Left lobe of liver (tissue), 2 donors: ENCODE measurements around the gene NRROS. TPM values are rescaled to one million over a fixed set of nuclear protein-coding genes. Genes with fewer than 3 reads are reported as not detected.
"Not testable (repeated sequence)": the region's sequence is repeated elsewhere in the genome, so short reads cannot be mapped to it uniquely, and the experiment has no call there.

Source experiments
- ATAC-seq: fragments of 200-7000 bp; cut with Tn5 transposase; one replicate; pipeline ENCODE4 v1.9.1; 2020; ENCODE audit warnings: mild to moderate bottlenecking, moderate library complexity
- DNase-seq: peaks from one replicate; pipeline ENCODE4 v3.0.0-alpha.2; 2020; ENCODE audit warnings: low spot score
- total RNA-seq: library from RNA; stranded (reverse); gene quantifications from one replicate; pipeline ENCODE4 v1.2.1, GENCODE V29; 2021
- donor health status: DM: no; HTN: no; CAD: no; lungs with moderate emphysema.
- donor health status: DM: no; HTN: yes; CAD: no.

The NRROS gene
- 1.7 TPM for total RNA-seq

GRCh38 chr3:196639483-196640296, at the start of gene NRROS:
Gene NRROS (plus strand): TSS chr3:196639694. CDS start chr3:196654540, 14,846 bp downstream.
- DNase-seq = peak; percentile 62
- peak; percentile 82 for ATAC-seq

- DNase-seq = no peak
- ATAC-seq = no peak
Measured at GRCh38 chr3:196590279-196590678, 49.2 kb upstream of the NRROS start.

- DNase-seq (no peak), ATAC-seq (no peak)
Measured at GRCh38 chr3:196596355-196596754, 43.1 kb upstream of the NRROS start.

- not testable (repeated sequence) for ATAC-seq, DNase-seq
Measured at GRCh38 chr3:196597971-196598733, 41.3 kb upstream of the NRROS start.

GRCh38 chr3:196599734-196600128, 39.8 kb upstream of the NRROS start:
- DNase-seq (no peak), ATAC-seq (no peak)

- no peak for ATAC-seq
- no peak for DNase-seq
Measured at GRCh38 chr3:196600359-196600758, 39.1 kb upstream of the NRROS start.

GRCh38 chr3:196602673-196603072, 36.8 kb upstream of the NRROS start:
- ATAC-seq (no peak), DNase-seq (no peak)

GRCh38 chr3:196603683-196604082, 35.8 kb upstream of the NRROS start:
- DNase-seq (no peak), ATAC-seq (no peak)

- ATAC-seq (no peak), DNase-seq (no peak)
Measured at GRCh38 chr3:196604548-196604947, 34.9 kb upstream of the NRROS start.

GRCh38 chr3:196608693-196609092, 30.8 kb upstream of the NRROS start:
- ATAC-seq (no peak), DNase-seq (no peak)

GRCh38 chr3:196609343-196609775, 30.1 kb upstream of the NRROS start:
- ATAC-seq (peak; percentile 100), DNase-seq (peak; percentile 84)

GRCh38 chr3:196609805-196610515, 29.5 kb upstream of the NRROS start:
- no peak for ATAC-seq
- no peak for DNase-seq

GRCh38 chr3:196611761-196612483, 27.6 kb upstream of the NRROS start:
- ATAC-seq (peak; percentile 19), DNase-seq (no peak)

GRCh38 chr3:196615234-196615633, 24.3 kb upstream of the NRROS start:
- not testable (repeated sequence) for ATAC-seq, DNase-seq

GRCh38 chr3:196617256-196617655, 22.2 kb upstream of the NRROS start:
- ATAC-seq = no peak
- no peak for DNase-seq

GRCh38 chr3:196619223-196619622, 20.3 kb upstream of the NRROS start:
- ATAC-seq (no peak), DNase-seq (no peak)

- not testable (repeated sequence) for DNase-seq, ATAC-seq
Measured at GRCh38 chr3:196619627-196620026, 19.9 kb upstream of the NRROS start.

- ATAC-seq (peak; percentile 48), DNase-seq (no peak)
Measured at GRCh38 chr3:196620161-196620604, 19.3 kb upstream of the NRROS start.

- no peak for DNase-seq
- ATAC-seq = no peak
Measured at GRCh38 chr3:196620684-196621083, 18.8 kb upstream of the NRROS start.

GRCh38 chr3:196621611-196622010, 17.9 kb upstream of the NRROS start:
- DNase-seq (no peak), ATAC-seq (no peak)
